Stimulated activated CD8-positive, alpha-beta memory T cell treated with anti-CD3 and anti-CD28 coated beads, Interleukin-4, amount 100 ng/mL, for 48 hours (primary cell): ENCODE results near the gene MRPS24.
A peak's percentile ranks its signal among the peaks of the same experiment; 100 is the strongest.

Experiments
- DNase-seq: peaks from one replicate; pipeline ENCODE4 v3.0.0-alpha.2; 2020

MRPS24 gene

DNA sequence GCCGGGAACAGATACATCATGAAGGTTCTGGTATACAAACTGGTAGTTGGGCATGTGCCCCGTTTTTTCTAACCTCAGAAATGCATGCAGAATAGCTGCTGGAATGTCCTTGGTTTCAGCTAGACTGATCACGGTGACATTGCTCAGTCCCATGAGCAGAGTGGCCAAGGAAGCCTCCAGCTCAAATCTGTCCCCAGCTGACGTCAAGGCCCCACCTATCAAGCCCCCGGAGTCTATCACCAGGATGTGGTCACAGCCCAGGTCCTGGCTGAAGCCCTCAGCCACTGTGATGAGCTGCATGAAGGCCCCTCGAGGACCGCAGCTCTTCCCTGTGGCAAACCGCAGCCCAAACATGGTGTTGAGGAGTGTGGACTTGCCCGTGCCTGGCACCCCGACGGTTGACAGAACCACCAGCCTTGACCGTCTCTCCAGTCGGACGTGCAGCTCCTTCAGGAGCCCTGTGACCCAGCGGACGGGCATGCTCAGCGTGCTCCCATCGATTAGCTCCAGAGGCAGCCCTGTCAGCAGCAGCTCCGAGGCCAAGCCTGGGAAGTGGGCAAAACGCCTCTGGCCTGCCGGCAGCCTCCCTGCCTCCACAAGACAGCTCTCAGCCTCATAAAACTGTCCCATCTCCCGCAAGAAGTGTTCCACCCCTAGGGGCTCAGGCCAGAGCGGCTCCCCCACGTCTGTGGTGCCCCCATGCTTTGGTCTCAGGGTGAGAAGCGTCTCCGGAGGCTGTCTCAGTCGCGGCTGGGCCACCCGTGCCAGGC lies 7.8 kb upstream of the MRPS24 start:
- DNase-seq, result no peak

DNA sequence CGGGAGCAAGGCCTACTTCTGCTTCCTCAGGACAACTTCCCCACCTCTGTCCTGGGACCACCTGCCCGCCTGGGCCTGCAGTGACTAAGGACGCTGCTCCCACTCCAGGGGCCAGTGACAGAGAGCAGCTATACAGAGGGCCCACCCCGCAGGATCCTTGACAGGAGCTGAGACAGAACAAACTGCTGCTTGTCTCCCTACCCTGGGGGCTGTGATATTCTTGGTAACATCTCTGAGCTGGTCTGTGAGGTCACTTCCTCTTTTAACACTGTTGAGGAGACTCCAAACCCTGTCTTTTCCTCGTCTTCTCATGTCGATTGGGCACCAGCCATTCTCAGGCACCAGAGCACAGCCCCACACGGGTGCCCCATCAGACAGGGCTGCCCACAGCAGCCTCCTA lies 6.9 kb upstream of the MRPS24 start:
- no peak for DNase-seq

DNA sequence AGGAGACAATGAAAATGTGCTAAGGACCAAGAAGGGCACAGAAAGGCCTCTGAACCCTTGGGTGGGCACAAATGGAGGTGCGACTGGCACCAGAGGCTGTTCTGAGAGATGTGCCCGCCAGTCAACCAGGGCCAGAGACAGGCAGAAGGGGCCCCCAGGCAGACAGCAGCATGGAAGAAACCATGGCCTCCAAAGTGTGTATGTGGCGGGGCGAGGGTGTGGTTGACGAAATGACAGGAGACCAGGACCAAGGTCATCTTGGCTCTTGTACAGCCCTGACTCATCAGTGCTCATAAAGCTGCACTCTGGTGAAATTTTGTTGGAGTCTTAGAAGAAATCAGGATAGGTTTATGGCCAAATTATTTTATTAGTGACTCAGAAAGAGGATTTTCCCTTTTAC lies 4.0 kb upstream of the MRPS24 start:
- no peak for DNase-seq

DNA sequence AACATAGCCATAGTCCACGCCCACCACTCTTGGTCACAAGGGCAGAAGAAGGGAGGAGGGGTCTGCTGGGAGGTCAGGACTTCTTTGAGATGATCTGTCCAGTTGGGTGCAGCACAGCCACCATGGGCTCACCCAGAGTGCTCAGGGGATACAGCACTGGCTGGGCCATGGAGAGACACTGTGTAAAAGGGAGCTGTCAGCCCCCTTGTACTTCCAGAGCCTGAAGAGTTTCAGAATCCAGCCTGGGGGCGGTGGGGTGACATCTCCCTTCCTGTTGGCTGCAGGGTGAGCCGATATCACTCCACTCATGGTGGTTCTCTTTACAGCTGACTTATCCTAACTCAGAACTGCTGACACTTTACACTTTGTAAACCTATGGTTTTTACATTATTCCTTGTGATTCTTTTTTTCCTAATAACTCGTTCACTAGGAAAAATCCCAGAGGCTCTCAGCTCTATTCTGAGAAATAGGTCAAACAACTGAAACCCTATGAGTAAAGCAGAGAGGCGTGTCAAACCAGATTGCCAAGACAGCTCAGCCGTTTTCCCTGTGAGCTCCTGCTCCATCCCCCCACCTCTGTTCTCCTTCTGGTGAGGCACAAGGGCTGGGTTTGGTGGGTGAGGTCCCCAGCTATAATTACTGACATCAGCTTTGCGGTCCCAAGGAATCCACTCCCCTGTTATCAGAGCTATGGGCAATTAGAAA lies 3.2 kb upstream of the MRPS24 start:
- DNase-seq, result no peak

DNA sequence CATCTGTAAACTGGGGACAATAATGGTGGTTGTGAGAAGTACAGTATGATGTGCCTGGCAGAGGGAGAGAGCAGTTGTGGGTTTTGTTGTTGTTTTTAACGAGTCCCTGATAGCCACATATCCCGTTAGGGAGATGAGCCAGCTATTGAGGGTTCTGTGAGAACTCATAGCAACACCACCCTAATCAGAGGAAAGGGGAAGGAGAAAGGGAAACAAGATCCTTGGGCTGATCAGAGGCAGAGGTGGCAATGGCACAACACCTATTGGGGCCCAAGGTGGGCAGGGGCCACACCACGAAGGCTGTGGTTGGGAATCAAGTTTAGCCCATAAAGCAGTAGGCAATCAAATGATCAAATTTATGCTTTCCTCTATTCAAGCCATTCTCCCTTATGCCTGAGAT lies 1.7 kb upstream of the MRPS24 start:
- DNase-seq, result no peak

DNA sequence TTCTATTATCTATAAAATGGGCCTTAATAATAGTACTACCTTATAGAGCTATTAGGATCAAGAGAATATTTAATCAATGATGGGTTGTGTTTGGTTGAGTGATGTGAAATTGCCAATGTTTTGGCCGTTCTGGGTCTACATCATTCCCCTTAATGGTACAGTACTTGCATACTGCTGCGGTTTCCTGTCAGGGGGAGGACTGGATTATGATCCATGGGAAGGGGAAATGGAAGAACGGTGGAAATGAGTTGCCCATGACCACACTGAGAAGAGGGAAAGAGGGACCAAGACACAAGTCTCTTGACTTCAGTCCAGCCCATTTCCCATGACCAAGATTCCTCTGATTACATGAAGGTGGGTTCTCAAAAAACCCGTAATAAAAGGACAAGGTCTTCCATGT lies 999 bp upstream of the MRPS24 start:
- DNase-seq, result no peak

DNA sequence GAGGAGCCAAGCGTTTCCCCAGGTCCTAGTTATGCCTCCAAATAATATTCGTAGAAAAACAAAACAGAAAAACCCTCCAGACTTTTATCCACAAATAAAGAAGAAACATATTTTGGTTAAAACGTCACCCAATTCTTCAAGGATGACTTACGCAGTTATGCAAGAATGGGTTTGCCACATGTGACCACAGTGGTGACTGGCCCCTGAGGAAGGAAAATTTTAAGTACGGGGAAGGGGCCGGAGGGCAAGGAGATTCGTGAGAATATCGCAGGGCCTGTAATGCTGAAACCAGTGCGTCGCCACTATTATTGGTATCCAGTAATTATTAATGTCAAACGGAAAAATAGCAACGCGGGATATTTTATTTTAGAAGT lies 537 bp upstream of the MRPS24 start:
- DNase-seq, result no peak

DNA sequence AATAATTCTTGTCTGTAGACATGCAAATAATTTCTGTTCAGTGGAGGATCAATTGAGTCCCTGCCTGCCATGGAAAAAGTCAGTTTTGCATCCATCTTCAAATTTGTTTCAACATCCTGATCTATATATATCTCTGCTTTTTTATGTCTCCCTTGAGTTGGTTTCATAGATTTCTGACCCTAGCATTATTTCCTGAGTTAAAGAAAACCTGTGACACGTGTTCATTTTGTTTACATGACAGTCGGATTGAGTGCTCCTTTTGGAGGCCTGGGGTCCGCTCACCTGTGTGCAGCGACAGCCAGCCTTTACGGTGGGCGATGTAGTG lies 674 bp downstream of the MRPS24 start:
- DNase-seq, result no peak

DNA sequence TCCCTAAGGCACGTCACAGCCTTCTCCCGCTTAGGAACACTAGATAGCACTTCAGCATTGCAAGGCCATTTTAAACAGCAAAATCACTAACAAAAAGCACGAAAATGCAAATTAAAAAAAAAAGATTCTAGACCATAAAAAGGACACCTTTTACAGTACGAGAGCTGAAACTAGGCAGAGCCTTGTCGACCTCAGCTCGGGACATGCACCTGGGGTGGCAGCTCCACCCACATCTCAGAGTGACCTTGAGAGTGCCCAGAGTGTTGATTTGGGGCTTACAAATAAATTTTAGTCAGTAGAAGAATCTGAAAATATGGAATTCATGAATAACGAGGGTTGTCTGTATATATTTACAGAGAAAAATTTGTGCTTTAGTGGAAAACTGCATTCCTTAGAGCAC lies 1.1 kb downstream of the MRPS24 start:
- no peak for DNase-seq

DNA sequence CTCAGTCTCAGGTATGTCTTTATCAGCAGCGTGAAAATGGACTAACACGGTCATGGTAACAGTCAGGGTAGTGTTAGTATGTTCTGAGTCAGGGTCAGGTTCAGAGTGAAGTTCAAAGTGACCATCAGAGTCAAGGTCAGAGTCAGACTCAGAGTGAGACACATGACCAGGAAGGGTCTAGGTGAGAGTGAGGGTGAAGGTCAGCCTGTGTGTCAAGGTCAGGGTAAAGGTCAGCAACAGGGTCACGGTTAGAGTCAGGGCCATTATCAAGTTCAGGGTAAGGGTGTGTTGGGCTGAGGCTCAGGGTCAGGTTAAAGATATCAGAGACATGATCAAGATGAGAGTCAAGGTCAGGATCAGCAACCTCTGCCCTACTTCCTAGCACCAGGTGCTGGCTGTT lies 4.0 kb downstream of the MRPS24 start:
- no peak for DNase-seq

DNA sequence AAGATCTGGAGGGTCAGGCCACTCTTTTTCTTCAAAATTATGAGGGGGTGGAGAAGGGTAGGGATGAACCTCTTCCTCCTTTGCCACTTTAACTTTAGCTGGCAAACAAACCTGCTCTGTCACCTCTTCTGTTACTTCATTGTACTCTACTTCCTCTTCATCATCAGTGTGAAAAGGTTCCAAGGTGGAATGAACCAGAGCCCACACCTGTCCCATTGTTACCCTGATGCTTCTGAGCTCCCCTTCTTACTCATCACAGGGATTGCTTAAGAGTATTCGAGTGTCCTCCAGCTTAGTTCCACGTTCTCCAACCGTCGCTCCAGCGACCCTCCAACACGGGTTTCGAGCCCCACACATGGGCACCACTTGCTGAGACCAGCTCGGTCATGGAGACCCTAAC lies 5.2 kb downstream of the MRPS24 start:
- no peak for DNase-seq

DNA sequence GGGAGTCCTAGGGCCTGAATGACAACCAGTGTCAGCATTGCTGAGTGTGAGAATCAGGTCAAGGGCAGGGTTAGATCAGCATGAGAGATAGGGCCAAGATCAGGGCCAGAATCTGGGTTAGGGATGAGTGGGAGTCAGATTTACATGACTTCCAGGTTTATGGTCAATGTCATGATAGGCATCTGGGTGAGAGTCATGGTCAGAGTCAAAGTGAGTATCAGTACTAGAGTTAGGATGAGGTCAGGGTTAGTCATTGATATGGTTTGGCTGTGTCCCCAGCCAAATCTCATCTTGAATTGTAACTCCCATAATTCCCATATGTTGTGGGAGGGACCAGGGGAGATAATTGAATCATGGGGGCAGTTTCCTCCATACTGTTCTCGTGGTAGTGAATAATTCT lies 12.3 kb downstream of the MRPS24 start:
- no peak for DNase-seq

DNA sequence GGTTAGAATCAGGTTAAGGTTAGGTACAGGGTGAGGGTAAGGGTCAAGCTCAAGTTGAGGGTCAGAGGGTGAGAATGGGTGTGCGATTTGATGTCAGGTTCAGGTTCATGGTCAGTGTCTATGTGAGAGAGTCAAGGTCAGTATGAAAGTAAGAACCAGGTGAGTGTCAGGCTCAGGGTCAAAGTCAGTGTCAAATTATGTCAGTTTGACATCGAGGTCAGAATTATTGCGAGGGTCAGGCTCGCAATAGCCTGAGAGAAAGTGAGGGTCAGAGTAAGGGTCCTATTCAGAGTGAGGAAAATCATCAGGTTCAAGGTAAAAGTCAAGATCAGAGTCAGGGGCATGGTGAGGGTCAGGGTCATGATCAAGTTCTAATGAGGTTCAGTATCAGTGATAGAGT lies 13.0 kb downstream of the MRPS24 start:
- DNase-seq, result no peak

DNA sequence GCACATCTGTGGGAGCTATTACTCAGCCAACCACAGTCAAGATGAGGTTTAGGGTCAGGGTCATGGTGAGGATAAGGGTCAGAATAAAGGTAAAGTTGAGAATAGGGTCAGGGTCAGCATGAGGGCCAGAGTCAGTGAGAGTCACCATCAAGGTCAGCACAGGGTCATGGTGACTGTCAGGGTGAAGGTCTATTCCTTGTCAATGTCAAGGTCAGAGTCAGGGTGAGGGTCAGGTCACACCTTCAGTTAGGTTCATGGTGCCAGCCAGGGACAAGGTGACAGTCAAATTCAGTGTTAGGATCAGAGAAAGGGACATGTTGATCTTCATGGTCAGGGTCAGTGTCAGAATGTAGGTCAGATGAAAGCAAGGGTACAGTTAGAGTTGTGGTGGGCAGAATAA lies 14.1 kb downstream of the MRPS24 start:
- DNase-seq, result no peak

DNA sequence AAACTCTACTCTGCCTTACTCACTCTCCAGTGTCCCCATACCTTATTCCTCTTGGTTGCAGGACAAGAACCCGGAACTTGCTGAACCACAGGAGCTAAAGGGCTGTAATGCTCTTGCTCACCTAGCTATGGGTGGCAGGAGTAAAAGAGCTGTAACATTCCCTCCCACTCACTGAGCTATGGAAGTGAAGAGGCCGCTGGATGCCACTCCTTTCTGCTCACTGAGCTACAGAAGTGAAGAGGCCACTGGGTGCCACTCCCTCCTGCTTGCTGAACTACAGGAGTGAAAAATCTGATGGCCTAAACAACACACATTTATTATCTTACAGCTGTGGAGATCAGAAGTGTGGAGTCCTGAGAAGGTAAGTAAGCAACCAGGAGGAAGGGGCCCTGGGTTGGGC lies 17.5 kb downstream of the MRPS24 start:
- no peak for DNase-seq

DNA sequence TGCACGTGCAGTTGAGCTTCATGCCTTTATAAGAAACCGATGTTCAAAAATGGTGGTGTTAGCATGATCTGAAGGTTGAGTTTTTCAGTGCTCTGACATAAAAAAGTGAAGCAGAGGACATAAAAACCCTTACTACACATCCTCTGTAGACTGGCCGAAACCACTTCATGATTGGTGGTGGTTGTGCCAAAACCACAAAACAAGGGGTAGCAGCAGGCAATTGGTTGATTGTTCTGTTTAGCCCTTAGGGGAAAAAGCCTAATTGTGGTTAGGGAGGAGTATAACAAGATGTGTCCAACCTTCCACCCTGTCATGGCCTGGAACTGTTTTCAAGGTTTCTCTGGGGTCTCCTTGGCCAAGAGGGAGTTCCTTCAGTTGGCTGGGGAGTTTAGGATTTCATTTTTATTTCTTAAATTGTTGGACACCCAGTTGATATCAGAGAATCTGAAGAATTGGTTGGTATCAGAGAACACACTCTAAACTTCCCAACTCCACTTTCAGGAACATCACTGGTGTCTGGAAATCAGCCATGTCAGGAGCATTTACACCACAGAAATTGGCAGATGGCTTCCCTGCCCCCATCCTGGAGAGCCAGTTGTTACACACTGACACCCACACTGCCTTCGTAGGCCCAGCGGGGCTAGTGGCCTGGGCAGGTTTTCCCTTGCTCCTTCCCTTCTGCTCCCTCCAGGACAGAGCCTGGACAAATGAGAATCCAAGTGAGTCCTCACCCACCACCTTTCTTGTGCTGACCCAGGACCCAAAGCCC lies 18.8 kb downstream of the MRPS24 start:
- no peak for DNase-seq

DNA sequence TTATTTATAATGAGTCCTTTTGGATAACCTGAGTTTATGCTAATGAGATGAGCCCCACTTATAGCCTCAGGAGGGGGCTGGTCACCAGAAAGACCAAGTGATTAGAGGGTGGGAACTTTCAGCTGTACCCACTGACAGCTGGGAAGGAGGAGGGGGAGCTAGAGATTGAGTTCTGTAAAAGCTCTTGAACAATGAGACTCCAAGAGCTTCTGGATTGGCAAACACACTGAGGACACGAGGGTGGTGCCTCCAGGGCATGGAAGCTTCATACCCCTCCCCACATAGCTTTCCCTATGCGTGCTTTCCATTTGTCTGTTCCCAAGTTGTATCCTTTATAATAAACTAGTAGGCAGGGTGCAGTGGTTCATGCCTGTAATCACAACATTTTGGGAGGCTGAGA lies 20.3 kb downstream of the MRPS24 start:
- no peak for DNase-seq

DNA sequence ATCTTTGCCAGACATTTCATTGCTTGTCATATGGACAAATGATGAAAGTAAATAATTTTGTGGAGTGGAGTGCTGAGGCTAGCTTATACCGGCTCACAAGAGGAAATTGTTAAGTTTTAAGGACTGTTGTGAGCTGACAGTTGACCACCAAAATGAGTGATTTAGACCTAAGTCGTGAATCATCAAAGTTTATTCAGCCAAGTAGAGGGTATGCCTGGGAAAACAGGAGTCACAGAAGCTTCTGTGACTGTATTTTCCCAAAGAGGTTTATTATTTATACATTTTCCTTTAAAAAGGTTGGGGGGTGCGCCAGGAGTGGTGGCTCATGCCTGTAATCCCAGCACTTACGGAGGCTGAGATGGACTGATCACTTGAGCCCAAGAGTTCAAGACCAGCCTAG lies 21.8 kb downstream of the MRPS24 start:
- DNase-seq, result no peak

DNA sequence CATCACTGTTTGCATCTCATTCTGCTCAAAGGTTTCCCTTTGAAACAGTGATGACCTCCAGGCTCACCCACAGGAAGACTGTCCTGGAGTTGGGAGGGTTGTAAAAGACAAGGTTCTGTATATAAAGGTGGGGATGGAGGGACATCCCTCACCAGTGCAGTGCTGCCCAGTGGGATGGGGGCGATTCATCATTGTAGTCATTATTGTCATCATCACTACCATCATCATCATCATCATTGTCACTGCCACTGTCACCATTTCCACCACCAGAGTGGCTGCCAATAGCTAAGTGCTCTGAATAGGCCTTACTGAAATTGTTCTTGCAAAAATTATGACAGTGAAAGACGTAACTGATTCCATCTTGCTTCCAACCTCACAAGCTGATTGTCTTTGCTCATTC lies 24.7 kb downstream of the MRPS24 start:
- DNase-seq, result no peak

DNA sequence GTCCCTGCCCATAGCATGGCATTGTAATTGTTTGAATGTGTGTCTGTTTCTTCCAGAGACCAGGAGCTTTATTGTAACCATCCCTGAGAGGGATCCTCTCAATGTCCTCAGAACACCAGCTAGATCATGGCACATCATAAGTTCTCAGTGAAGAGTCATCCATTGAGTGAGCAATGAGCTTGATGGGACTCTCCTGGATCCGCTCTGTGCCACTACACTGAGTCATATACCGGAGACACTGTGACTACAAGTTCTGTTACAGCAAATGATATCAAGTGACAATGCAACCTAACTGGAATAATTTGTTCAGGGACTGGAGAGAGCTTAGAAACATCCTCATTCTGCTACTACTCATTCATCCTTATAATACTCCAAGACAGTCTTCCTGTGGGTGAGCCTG lies 25.1 kb downstream of the MRPS24 start:
- DNase-seq, result no peak

DNA sequence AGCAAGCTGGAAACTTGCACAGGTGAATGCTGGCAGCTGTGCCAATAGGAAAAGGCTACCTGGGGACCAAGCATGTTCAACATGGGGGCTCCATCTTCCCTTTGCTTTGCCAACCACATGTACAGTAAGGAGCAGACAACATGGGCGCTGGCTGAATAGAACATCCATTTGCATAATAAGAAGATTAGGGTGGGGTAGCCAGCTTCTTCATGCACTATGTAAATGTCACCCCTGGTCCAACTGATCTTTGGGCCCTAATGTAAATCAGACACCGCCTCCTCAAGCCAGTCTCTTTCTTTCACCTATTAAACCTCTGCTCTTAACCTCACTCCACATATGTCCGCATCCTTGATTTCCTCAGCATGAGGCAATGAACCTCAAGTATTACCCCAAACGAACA lies 26.0 kb downstream of the MRPS24 start:
- DNase-seq, result no peak

DNA sequence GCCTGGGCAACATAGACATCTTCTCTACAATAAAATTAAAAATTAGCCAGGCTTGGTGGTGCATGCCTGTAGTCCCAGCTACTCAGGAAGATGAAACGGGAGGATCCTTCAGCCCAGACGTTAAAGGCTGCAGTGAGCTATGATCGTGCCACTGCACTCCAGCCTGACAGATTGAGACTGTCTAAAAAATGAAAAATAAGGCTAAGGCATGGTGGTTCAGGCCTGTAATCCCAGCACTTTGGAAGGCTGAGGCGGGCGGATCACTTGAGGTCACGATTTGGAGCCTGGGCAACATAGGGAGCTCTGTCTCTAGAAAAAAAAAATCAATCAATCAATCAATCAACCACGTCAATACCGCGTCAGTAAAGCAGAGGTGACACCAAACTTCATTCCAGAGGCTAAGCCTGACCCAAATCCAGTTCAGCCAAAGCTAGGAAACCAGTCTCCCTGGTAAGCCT lies 31.1 kb downstream of the MRPS24 start:
- DNase-seq, result no peak

DNA sequence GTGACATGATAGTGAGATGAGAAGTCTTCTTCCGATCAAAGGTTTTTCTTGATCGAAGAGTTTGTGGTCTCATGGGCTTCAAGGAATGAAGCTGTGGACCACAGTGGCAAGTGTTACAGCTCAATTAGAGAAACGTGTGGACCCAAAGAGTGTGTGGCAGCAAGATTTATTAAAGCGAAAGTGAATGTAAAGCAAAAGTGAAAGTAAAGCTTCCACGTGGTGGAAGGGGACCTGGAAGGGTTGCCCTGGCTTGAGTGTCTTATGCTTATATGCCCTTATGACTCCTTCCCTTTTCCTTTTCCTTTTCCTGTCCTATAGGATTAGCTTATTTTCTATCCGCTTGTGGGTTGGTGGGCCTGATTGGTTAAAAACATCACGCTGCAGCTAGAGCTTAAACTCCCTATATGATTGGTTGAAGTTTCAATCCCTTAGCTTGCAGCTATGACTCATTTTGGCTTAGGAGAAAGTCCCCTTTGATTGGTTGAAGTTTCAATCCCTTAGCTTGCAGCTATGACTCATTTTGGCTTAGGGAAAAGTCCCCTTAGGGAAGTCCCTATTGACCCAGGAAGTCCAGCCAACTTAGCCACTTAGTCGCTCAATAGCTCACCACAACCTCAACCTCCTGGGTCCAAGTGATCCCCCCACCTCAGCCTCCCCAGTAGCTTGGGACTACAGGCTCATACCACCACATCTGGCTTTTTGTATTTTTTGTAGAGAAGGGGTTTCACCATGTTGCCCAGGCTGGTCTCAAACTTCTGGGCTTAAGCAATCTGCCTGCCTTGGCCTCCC lies 34.7 kb downstream of the MRPS24 start:
- DNase-seq, result peak; percentile 54
